NCI-H526 treated with DMSO at 0.1 percent for 48 hours (cell line): ENCODE measurements around the gene DOCK11.
"Not testable (repeated sequence)": the region's sequence is repeated elsewhere in the genome, so short reads cannot be mapped to it uniquely, and the experiment has no call there.

Source experiments
- DNase-seq: peaks from one replicate; lab custom pipeline; 2025; lab: John Stamatoyannopoulos, UW

Gene DOCK11

DNA sequence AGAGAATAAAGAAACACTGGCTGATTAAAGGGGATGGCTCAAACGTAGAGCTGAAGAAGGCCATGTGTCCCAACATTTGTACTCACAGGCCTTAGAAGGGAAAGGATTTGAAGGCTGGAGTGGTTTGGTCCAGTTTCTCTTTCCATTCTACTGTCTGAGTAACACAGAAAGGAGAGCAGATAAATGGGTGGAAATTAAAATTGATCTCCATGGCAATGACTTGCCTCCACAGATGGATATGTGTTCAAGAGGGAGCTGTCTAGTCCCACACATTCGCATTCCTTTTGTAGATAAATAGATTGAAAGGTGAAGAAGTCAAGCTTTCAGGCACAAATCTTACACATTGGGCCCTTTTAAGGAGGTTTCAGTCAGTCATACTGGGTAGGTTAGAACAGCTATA lies 74.6 kb downstream of the DOCK11 start:
- no peak for DNase-seq

DNA sequence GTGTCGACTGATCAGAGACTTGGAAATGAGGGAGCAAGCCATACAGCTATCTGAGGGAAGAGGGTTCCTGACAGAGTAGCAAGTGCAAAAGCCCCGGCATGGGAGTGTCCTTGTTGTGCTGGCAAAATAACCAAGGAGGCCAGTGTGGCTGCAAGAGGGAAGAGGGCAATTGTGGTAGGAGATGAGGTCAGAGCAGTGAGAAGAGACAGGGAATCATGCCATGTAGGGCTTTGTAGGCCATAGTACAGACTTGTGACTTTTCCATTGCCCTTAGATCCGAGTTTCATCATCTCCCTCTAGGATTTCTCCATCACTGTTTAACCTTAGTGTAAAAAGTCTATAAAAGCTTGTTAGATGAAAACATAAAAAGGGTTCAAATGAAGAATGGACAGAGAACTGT lies 76.2 kb downstream of the DOCK11 start:
- no peak for DNase-seq

- no peak for DNase-seq
These were observed 79.1 kb downstream of the DOCK11 start for GRCh38 chrX:118574666-118575065.

- DNase-seq: no peak
These were observed 81.4 kb downstream of the DOCK11 start for GRCh38 chrX:118577041-118577440.

GRCh38 chrX:118579417-118579816 lies 83.8 kb downstream of the DOCK11 start:
- no peak for DNase-seq

GRCh38 chrX:118582926-118583325 lies 87.3 kb downstream of the DOCK11 start:
- not testable (repeated sequence) for DNase-seq

DNA sequence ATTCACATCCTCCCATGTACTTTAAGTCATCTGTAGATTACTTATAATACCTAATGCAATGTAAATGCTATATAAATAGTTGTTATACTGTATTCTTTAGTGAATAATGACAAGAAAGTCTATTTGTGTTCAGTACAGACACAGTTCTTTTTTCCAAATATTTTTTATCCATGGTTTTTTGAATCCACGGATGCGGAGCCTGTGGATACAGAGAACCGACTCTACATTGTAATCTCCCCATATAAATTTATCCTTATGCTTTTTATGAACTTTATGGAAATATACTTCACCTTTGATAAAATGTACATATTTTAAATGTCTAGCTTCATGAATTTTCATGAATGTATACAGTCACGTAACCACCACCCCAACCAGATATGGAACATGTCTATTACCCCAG lies 88.2 kb downstream of the DOCK11 start:
- DNase-seq: no peak

GRCh38 chrX:118585296-118585695 lies 89.7 kb downstream of the DOCK11 start:
- no peak for DNase-seq

- DNase-seq: not testable (repeated sequence)
These were observed 90.6 kb downstream of the DOCK11 start for GRCh38 chrX:118586206-118586605.

DNA sequence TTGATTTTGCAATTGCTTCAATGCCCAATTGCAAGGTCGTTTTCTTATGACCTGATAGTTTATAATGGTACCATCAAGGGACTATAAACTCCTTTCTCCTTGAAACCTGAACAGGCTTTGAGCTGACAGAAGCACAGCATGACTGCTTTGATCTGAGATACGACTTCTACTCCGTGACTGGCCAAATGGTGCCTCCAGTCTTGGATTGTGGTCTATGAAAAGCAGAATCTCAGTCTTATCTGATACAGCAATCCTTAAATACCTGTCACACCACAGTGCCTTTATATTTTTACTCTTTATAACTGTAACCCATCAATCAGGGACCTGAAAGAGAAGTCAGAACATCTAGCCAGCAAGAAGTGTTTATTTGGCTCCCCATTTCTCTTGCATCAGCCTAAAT lies 93.1 kb downstream of the DOCK11 start:
- DNase-seq: no peak

DNA sequence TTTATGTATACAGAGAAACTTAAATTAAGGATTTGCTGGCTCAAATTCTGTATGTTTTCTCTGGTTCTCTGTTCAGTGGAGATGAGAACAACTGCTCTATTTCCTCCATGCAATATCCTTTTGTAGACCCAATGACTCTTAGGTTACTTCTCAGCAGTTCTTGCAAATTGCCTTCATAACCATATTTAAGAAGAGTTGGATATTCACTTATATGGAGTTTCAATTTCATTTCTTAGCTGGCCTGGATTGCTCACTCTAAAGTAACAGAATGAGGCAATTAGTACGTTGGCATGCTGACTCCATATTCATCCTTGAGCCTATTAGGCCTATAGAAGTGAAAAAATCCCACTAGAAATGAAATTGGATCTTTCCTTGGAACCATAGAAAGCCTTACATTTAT lies 93.6 kb downstream of the DOCK11 start:
- no peak for DNase-seq

DNA sequence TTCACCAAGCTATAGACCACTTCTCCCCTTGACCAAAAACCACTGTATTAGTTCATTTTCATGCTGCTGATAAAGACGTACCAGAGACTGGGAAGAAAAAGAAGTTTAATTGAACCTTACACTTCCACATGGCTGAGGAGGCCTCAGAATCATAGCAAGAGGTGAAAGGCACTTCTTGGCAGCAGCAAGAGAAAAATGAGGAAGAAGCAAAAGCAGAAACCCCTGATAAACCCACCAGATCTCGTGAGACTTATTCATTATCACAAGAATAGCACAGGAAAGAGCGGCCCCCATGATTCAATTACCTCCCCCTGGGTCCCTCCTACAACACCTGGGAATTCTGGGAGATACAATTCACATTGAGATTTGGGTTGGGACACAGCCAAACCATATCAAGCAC lies 97.8 kb downstream of the DOCK11 start:
- DNase-seq: no peak

- no peak for DNase-seq
These were observed 99.2 kb downstream of the DOCK11 start for GRCh38 chrX:118594697-118595420.

DNA sequence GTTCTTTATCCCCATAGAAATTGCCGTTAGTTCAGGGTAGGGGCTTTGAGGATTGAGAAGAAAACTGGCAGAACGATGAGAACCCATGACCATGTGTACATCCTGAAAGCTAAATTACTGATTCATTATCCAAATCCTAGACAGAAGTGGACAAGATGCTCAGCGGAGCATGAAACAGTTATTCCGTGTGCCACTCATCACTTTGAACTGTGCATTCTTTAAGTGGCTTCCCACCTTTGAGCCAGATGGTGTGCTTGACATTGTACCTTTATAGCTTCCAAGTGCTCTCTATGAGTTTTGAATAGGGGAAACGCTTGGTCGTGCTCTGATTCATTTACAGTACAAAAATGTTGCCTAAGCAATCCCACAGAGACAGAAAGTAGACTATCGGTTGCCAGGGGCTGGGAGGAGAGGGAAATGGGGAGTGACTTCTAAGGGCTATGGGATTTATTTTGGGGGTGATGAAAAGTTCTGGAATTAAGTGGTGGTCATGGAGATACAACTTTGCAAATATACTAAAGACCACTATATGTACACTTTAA lies 100.0 kb downstream of the DOCK11 start:
- no peak for DNase-seq

- no peak for DNase-seq
These were observed 100.8 kb downstream of the DOCK11 start for GRCh38 chrX:118596390-118596789.

- peak; percentile 44 for DNase-seq
These were observed 108.4 kb downstream of the DOCK11 start for GRCh38 chrX:118603981-118604380.

GRCh38 chrX:118612290-118612689 lies 116.7 kb downstream of the DOCK11 start:
- DNase-seq: peak; percentile 7

DNA sequence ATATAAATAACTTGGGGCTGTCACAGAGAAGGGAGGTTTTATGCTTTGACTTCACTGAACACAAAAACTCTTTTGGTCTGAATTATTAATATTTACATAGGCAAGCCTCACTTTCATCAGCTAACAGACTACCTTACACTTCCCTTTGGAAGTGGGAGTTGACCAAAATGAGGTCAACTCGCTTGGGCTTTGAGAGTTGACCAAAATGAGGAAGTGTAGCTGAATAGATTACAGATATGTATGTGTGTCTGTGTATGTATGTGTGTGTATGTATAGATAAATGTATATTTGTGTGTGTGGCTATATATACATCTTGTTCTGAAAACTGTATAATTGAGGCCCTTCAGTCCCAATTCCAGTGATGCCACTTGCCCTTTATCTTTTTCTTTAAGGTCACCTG lies 118.5 kb downstream of the DOCK11 start:
- DNase-seq: no peak

- no peak for DNase-seq
These were observed 119.5 kb downstream of the DOCK11 start for GRCh38 chrX:118615141-118615540.

DNA sequence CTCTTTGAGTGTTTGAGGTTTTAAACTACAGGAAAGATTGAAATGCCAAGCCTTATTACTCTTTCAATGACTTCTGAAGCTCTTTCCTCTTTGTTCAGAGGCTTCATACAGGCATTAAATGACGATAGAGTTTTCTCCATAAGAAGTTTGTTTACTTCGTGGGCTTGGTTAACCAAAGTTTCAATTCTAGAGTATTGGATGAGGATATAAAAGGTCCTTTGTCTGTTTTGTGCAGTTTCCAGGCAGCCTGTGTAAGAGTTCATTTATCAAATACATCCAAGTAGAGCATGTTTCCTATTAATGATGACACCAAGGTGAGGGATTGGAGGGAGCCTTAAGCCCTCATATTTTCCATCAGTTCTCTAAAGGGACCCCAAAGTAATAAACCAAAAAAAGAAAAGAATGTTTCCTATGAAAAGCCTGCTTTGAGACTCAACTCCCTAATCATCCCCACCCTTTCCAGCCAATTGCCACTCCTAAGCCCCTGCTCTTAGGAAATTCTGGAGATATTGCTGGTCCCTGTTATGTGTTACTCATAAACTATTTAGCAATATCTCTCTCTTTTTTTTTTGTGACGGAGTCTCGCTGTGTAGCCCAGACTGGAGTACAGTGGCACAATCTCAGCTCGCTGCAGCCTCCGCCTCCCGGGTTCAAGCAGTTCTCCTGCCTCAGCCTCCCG lies 125.6 kb downstream of the DOCK11 start:
- DNase-seq: no peak

GRCh38 chrX:118623062-118623461 lies 127.4 kb downstream of the DOCK11 start:
- no peak for DNase-seq

DNA sequence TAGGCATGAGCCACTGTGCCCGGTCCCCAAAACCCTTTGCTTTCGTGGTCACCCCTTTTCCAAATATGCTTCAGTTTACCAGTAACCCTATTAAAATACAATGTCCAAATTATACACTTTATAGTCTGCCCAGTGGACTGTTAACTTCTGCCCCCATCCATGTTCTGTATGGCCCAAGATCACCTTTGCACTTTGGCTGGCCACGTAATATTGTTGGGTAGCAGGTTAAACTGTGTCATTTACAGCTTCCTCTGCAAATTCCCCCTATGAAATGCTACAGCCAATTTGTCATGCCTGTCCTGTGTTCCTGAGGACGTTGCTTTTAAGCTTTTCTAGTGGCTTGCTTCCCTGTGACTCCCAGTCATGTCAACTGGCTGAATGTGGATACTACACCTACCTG lies 130.7 kb downstream of the DOCK11 start:
- no peak for DNase-seq

DNA sequence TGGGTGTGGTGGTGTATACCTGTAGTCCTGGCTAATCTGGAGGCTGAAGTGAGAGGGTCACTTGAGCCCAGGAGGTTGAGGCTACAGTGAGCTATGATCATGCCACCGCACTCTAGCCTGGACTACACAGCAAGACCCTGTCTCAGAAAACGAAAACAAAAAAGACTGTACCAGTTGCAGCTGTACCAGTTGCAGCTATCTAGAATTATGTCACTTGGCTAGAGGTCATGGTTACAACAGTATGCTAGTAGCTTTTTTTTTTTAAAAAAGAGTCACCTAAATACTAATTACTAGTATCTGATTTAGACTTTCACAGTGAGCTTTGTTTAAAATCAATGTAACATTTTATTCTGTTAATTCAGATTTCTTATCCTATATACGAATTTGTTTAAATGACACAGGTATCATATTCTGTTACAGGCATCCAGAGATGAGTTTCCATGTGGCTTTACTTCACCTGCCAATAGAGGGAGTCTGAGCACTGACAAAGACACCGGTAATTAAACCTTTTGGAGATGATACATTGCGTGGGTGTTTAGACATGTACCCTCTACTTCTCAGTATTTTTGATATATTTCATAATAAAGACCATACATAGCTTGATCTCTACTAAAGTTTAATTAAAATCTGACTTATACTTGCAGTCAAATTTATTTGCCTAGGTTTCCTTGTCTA lies 131.6 kb downstream of the DOCK11 start:
- DNase-seq: peak; percentile 29
